Breast epithelium (tissue), 4 donors: ENCODE results near the gene TM2D3. TPM values are rescaled to one million over a fixed set of nuclear protein-coding genes. Genes with fewer than 3 reads are reported as not detected.

Experiments used
- DNase-seq, 2 donors: peaks; one replicate each; pipeline ENCODE4 v3.0.0-alpha.2; 2019; ENCODE audit warnings: low spot score in 2 of 2
- H3K27ac ChIP-seq, 2 donors: fragments of 200-600 bp; sonication (generic) in 1 of 2; one replicate each; pipeline ENCODE4 v1.5.1; 2016 to 2019; ENCODE audit warnings: mild to moderate bottlenecking in 1 of 2
- H3K27me3 ChIP-seq, 2 donors: fragments of 200-600 bp; sonication (generic) in 1 of 2; one replicate each; pipeline versions ENCODE4 v1.5.1 to v1.6.0; 2017 to 2019; ENCODE audit warnings: control low read depth in 1 of 2, mild to moderate bottlenecking in 1 of 2
- H3K36me3 ChIP-seq: fragments of 200-600 bp; one replicate; pipeline ENCODE4 v1.5.1; 2019
- H3K4me1 ChIP-seq, 2 donors: fragments of 200-600 bp; sonication (generic); one replicate each; pipeline ENCODE4 v1.5.1; 2016 to 2019; ENCODE audit warnings: control low read depth in 1 of 2
- H3K4me3 ChIP-seq, 3 donors: fragments of 200-600 bp; sonication (generic); 1 replicate in 2 of 3; 2 replicates in 1 of 3; pipeline ENCODE4 v1.5.1; 2016 to 2019; ENCODE audit warnings: mild to moderate bottlenecking in 3 of 3, moderate library complexity in 2 of 3
- H3K9me3 ChIP-seq, 2 donors: fragments of 200-600 bp; sonication (generic) in 1 of 2; one replicate each; pipeline ENCODE4 v1.5.1; 2016 to 2019; ENCODE audit warnings: control low read depth in 1 of 2
- CTCF ChIP-seq, 3 donors: fragments of 450-650 bp; IDR thresholded peaks; one replicate each; pipeline ENCODE4 v1.5.1; 2016 to 2017; ENCODE audit warnings: antibody characterized with exemption in 3 of 3, mild to moderate bottlenecking in 3 of 3, moderate library complexity in 3 of 3
- POLR2A ChIP-seq: fragments of 450-650 bp; IDR thresholded peaks from one replicate; pipeline ENCODE4 v1.6.1; 2016; ENCODE audit warnings: antibody characterized with exemption, mild to moderate bottlenecking, moderate library complexity
- POLR2AphosphoS5 ChIP-seq, 3 donors: sonication (generic); formaldehyde crosslinking; IDR thresholded peaks; one replicate each; pipeline ENCODE4 v1.6.1; 2017; ENCODE audit warnings: antibody characterized with exemption in 3 of 3
- intact Hi-C: fragments of 100-400 bp; cut with DNase I; formaldehyde crosslinking; loops from one replicate; pipeline ENCODE4 v1.15.1; 2023; ENCODE audit warnings: low total_unique reads
- total RNA-seq, 3 donors: library from RNA; depleted of rRNA; stranded (reverse); fragments of >200 nt; gene quantifications; one replicate each; pipeline ENCODE4 v1.1.0, GENCODE V29; 2016

The TM2D3 gene
- total RNA-seq, 3 donors from 2014 or later = 40.3 to 49.8 (median 46.2) TPM

- Histone ChIP-seq H3K9me3 (no peaks in the 10 kb centered on the region), H3K36me3 (no peaks in the 10 kb centered on the region), H3K27me3 (no peaks in the 10 kb centered on the region), H3K4me1 (no peaks in the 10 kb centered on the region), H3K27ac (no peak overlapping the region), H3K4me3 (no peak overlapping the region)
- intact Hi-C loops = loop anchor here (5.0 to 10.0 kb wide), 2 partner anchors 476 to 1618 kb away; no protein-coding TSS in a partner anchor
- no peak for DNase-seq
- TF ChIP-seq CTCF (IDR thresholded peaks at IDR 0.05) = no peak
- no peak for TF ChIP-seq POLR2A
- TF ChIP-seq POLR2AphosphoS5 (IDR thresholded peaks at IDR 0.05) = no peak
Observed at GRCh38 chr15:101692801-101693598, 40.8 kb upstream of the TM2D3 start.

- Histone ChIP-seq H3K36me3 (no peaks in the 10 kb centered on the region), H3K9me3 (no peaks in the 10 kb centered on the region), H3K4me1 (no peaks in the 10 kb centered on the region), H3K27me3 (no peaks in the 10 kb centered on the region), H3K27ac (no peak overlapping the region), H3K4me3 (no peak overlapping the region)
- TF ChIP-seq POLR2A = no peak
- no peak for TF ChIP-seq POLR2AphosphoS5 (IDR thresholded peaks at IDR 0.05)
- no peak for TF ChIP-seq CTCF (IDR thresholded peaks at IDR 0.05)
- no peak for DNase-seq
- intact Hi-C loops = loop anchor here (5.0 to 10.0 kb wide), 2 partner anchors 473 to 1615 kb away; no protein-coding TSS in a partner anchor
Observed at GRCh38 chr15:101689901-101690300, 37.7 kb upstream of the TM2D3 start.

- H3K27ac ChIP-seq = no peak overlapping the region
- H3K4me3 ChIP-seq = no peak overlapping the region
- no peak for DNase-seq
- H3K36me3 ChIP-seq = no peaks in the 10 kb centered on the region
- no peaks in the 10 kb centered on the region for H3K27me3 ChIP-seq
- intact Hi-C loops = no loop called here
- no peaks in the 10 kb centered on the region for H3K4me1 ChIP-seq
- no peaks in the 10 kb centered on the region for H3K9me3 ChIP-seq
- no peak for TF ChIP-seq POLR2AphosphoS5 (IDR thresholded peaks at IDR 0.05)
- no peak for TF ChIP-seq POLR2A
- TF ChIP-seq CTCF (IDR thresholded peaks at IDR 0.05) = no peak
Observed at GRCh38 chr15:101686718-101687117, 34.5 kb upstream of the TM2D3 start.

GRCh38 chr15:101684877-101685276 lies 32.7 kb upstream of the TM2D3 start:
- H3K36me3 ChIP-seq = no peaks in the 10 kb centered on the region

More at GRCh38 chr15:101684877-101685276, 32.7 kb upstream of the TM2D3 start:
- Histone ChIP-seq H3K4me1 (no peaks in the 10 kb centered on the region), H3K27ac (no peak overlapping the region), H3K4me3 (no peak overlapping the region), H3K9me3 (no peaks in the 10 kb centered on the region), H3K27me3 (no peaks in the 10 kb centered on the region)
- no peak for TF ChIP-seq CTCF (IDR thresholded peaks at IDR 0.05)
- no peak for TF ChIP-seq POLR2AphosphoS5 (IDR thresholded peaks at IDR 0.05)
- intact Hi-C loops = no loop called here
- DNase-seq = no peak
